Left renal pelvis (tissue), 4 donors: Measurements from ENCODE around the gene ZMIZ1. TPM values are rescaled to one million over a fixed set of nuclear protein-coding genes. Genes with fewer than 3 reads are reported as not detected.

Experiments used
- DNase-seq, 4 donors: peaks; one replicate each; pipeline ENCODE4 v3.0.0-alpha.2; 2013; ENCODE audit warnings: low read depth in 4 of 4, low spot score in 3 of 4
- polyA plus RNA-seq, 4 donors: library from polyadenylated mRNA; unstranded; fragments of 120-200 nt; gene quantifications; one replicate each; pipeline ENCODE4 v1.2.1, GENCODE V29; 2013; ENCODE audit not compliant: insufficient read length in 4 of 4

Gene ZMIZ1
- polyA plus RNA-seq, 4 donors, result 72.7 to 108 (median 72.8) TPM

DNA sequence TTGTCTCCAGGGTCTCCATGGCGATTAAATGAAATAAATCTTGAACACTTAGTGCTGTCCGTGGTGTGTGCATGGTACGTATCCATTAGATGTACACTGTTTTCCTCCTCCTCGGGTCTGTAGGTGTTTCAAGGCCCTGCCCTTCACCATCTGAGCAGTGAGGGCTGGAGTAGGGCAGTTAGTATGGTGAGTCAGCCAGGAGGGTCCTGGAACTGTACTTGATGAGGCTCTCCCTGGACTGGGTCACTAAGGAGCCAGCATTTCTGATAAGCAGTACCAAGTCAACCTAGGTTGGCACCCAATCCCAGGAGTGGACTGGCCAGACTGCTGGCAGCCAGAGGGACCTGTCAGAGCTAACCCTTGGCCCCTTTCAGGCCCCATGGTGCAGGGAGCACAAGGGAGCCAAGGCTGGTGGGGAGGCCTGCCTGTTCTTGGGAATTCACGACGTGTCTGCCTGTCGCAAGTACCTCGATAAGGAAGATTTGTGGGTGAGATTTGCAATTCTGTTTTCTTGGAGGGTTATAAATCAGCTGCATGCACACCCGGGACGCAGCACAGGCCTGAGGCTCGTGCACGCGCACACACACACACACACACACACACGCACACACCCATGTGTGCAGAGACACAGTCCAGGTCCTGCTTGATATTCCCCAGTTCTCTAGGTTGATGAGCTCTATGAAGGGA is 114.2 kb downstream of the ZMIZ1 start:
- DNase-seq, result no peak

DNA sequence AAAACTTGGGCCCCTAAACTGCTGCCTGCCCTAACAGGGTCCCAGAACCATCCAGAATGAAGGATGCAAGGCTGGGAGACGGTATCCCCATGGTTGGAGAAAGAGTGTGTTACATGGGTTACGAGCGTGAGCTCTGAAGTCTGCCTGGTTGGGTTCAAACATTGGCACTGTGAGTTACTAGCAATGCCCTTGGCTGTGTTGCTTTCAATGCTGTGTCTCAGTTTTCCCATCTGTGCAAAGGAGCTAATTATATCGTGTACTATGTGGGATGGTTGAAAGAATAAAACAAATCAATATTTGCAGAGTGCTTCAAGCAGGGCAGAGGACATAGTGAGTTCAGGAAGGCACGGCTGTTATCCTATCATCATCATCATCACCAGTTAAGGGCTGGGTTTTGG is 114.7 kb downstream of the ZMIZ1 start:
- DNase-seq, result no peak

DNA sequence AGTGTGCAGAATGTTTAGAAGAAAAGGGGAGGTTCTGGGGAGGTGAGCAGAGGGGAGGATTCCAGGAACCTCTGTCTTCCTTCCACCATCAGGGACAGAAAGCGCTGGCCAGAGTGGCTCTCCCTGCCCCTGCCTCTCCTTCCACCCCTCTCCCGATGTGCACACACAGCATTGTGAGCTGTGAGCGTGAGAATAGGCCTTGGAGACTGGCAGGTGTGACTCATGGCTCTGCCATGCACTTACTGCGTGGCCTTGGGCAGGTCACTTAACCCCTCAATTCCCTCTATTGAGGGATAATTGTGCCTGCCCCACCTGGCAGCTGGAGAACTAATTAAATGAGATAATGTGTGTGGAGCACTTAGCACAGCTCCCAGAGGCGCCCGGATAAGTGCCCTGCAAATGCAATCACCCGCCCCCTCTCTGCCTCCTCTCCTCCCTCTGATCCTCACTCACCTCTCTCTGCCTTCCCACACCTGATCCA is 115.4 kb downstream of the ZMIZ1 start:
- DNase-seq, result no peak

DNA sequence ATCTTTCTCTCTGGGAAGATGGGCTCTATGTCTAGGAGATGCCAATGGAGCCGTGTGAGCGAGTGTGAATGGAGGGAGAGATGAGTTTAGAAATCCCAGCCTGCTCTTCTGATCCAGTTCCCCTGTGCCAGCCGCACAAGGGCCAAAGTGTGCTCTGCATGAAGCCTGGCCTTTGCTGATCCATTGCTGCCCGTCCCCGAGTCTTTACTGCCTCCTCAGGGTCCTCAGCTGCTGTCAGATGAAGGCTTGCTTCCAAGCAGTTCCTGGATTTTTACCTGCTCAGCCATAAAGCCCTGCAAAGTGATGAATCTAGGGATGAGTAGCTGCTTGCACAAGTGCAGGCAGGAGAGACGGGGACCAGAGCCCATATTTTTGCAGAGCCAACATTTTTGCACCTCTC is 115.9 kb downstream of the ZMIZ1 start:
- DNase-seq, result no peak

DNA sequence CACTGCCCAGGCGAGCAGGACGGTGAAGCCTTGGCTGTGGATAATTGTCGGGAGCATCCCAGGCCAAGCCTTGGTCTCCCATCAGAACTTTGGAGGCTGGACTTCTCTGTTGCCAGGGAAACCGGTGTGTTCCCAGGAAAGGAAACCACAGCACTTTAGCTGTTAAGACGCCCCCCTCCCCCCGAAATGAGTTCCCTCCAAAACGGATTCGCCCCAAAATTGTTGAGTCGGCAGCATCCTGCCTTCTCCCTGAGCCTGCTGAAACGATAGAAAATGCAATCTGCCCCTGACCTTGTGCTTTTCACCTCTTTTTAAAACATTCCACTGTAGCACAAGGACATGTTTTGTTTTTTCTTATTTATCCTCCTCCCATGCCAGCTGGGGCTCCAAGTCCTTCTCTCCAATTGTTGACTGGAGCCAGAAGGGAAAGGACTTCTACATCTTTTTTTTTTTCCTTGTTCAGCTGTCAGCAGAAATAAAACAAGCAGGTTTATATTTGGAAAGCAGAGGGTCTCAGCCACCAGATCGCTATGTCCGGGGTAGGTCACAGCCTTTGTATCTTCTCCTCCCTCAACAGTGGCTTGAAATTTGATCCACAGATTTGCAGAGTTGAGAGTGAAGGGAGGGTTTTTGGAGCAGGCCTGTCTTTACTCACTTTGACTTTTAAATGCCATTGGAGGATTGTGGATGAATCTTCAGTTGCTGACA is 116.5 kb downstream of the ZMIZ1 start:
- no peak for DNase-seq

DNA sequence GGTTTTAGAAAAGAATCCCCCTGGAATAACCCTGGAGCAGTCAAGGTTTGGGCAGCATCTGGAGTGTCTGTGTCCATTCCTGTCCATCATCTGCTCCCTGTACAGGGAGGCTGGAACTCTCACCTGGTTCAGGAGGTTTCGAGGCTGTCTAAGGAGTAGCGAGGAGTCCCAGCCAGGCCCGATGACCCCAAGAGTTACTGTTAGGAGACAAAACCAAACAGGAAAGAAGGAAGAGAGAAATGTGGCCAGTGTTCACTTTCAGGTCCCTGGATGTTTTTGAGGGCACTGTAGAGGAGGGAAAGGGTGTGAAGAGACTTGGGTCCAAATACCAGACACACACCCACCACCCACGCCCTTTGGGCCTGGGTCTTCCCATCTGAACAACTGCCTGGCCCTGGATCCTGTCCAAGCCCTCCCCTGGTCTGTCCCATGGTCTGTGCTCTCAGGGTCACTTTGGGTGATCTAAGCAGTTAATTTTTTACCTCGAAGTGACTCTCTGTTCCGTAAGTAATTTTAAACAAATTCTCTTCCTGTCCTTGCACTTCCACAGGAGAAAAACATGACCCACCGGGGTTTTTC is 117.1 kb downstream of the ZMIZ1 start:
- no peak for DNase-seq

DNA sequence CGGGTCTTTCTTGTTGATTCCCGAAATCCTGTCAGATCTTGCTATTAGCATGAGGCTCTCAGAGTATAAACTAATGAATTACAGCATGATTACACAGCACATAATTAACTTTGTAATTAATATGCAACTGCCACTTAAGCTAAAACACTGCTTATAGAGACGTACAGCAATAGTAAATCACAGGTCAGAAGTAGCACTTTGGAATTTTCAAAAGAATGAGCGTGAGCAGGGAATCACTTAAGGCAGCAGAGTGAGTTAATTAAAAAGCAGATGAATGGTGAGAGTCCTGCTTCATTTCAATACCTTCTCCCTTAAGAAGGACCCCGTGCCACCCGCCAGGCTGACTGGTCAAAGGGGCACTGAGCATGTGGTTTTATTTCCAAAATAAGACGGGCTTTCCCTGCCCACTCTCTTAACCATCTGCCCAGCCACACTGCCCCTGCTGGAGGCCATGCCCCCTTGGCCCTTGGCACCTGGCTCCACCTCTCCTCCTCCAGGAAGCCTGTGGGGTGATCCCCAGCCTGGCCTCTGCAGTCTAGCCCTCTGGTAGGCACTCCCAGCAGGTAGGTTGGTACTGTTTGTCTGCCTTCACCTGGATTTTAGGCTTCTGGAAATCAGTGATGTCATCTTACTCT is 117.8 kb downstream of the ZMIZ1 start:
- no peak for DNase-seq

DNA sequence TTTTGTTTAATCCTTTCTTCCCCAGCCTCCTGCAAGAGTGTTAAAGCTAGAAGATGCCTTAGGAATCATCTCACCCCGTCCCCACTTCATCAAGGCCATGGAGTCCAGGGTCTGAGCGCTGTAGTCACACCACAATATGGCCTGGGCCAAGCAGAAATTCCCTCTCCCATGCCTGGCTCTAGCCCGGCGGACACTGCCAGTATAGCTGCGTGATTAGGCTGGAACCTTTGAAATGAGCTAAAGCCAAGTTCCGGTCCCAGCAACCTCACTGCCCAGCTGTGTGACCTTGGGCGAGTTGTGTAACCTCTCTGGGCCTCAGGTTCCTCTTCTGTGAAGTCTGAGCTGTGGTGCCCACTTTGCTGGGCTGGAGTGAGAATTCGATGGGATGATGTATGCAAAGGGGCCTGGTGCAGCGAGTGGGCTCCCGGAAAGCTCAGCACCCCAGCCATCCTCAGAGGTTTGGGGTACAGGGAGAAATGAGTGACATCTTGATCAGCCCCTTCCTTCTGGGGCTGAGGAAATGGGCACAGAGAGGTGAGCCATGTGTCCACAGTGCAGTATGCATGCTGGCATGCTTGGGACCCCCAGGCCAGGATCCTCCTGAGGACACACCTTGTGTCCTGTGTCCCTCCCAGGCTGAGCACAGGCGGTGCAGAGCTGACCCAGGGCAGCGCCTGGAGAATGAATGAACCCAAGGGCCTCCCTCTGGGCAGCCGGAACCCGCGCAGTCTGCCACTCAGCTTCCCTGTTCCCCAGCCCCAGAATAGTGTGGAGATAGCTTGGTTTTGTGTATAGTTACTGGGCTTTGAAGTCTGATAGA is 118.6 kb downstream of the ZMIZ1 start:
- no peak for DNase-seq

DNA sequence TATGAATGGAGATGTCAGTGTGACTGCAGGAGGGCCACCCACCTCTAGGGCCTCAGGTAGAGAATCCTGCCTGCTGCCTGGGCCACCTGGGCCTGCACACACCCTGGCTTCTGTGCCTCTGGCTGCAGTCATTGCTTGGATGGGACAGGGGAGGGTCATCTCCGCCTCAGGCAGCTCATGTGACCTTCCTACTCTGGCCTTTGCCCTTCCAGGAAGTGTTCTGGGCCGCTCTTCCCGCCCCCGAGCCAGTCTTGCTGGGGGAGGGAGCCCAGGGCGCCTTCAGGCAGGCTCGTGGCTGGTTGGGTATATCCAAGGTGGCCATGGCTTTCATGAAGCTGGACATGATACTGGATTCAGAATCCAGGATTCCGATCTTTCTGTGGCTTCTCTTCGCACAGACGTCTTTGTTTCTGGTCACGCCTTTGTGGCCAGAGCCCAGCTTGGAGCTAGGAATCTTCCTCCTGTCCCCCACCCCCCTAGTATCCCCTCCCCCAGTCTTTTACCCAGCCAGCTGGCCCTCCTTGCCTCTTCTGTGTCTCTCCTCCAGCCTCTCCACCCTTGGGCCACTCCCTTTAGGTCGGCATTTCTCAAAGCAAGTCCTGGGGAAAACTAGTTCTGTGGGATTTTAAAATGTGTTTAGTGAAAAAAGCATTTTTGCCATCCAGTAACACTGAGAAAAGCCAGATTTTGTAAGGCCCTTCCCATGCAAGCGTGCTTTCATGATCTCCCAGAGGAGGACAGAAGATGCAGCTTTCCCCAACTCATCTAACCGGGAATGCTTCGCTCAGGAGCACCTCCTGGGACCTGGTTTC is 119.6 kb downstream of the ZMIZ1 start:
- no peak for DNase-seq

DNA sequence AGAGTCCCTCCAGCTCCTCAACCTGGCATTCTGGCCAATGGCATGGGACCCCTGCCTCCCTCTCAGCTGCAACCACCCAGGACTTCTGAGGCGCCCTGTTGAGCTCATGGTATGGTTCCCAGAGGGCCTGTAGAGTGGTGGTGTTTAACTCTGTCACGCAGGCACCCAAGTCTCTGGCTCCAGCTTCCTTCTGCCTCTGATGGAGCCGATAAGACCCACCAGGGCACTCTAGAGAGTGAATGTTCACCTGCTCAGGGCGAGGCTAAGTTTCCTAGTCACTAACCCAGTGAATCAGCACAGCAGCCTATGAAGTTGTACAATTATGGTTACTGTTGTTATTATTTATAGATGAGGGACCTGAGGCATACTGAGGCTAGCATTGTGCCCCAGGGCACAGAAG is 120.4 kb downstream of the ZMIZ1 start:
- DNase-seq, result no peak

DNA sequence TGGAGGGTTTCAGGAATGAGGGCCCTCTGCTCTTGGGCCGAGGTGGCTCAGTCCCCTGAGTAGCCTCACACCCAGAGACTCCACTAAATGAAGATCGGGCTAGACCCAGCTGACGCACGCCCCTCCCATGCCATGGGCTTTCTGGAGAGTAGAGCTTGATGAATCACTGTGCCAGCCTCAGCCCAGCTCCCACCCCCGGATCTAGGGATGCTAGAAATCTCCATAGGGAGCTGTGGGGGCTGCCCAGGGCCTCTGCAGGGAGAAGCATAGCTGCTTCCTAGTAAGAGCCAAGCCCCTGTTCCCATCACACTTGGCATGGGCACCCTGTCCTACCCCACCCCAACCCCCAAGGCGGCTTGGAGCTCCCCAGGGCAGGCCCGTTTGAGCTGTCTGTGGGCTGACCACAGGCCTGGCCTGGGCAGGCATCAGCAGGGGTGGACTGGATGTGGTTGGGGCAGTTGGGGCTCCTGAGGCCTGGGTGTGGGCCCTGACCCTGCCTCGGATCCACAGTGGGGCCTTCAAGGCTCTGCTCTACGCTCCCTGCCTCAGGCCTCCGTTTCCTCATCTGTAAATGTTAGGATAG is 121.2 kb downstream of the ZMIZ1 start:
- no peak for DNase-seq

DNA sequence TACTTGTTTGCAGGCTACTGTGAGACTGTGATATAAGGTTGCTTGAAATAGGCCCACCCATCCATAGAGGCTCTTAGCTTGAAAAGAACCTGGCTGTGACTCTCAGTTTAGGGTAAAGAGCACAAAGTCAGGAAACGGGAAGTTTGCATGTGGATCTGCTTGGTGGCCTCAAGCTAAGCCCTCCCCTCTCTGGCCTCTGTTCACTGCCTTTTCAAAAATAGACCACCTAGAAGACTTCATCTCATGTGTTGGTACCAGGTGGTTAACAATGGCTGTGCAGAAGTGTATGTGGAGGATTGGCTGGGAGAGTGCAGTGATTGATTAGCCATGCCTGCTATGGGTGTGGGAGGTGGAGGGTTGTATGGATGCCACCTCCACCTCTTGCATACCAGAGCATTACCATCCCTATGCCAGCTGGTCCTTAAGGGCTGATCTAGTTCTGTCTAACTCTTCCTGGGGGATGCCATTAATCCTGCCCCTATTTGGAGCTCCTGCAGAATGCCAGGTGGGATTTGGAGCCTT is 122.0 kb downstream of the ZMIZ1 start:
- no peak for DNase-seq

DNA sequence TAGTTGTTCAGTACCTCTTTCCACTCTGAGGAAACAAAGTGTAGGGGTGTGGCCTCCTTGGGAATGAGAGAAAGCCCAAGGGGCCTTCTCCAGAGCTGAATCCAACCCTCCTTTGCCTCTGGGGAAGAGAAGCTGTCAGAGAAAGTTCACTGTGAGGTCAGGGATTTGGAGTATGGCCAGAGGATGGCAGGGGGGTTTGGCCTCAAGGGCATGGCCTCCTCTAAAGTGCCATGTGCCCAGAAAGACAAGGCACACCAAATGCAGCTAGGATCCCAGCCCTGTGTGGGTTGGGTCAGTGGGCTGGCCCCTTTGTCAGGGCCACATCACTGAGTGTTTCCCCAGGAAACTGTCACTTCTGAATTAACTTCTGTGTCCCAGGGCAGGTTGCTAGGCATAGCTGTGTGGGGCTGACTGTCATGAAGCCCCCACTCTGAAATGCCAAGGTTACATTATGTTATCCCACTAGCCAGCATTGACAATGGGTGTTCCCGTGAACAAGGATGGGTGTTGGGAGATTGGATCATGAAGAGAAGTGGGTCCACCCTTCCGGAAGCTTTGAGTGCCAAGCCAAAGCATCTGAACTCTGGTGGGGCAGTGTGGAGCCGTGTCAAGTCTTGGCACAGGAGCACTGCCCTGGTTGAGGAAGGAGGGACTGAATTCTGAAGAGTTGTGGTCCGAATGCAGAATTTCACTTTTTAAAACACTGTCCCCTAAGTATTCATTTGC is 123.3 kb downstream of the ZMIZ1 start:
- DNase-seq, result no peak

DNA sequence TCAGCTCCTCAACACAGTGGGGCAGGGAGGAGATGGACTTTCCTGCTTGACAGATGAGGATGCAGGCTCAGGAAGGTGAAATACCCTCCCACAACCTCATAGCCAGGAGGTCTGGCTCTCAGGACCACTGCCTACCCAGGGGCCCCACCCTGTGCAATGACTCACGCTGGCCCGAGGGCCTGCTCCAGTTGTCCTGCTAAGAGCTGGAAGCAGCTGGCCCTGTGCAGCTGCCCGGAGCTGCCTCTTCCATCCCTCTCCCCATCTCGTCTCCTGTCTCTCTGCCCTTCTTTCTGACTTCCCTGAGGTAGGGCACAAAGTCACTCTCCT is 123.9 kb downstream of the ZMIZ1 start:
- no peak for DNase-seq

DNA sequence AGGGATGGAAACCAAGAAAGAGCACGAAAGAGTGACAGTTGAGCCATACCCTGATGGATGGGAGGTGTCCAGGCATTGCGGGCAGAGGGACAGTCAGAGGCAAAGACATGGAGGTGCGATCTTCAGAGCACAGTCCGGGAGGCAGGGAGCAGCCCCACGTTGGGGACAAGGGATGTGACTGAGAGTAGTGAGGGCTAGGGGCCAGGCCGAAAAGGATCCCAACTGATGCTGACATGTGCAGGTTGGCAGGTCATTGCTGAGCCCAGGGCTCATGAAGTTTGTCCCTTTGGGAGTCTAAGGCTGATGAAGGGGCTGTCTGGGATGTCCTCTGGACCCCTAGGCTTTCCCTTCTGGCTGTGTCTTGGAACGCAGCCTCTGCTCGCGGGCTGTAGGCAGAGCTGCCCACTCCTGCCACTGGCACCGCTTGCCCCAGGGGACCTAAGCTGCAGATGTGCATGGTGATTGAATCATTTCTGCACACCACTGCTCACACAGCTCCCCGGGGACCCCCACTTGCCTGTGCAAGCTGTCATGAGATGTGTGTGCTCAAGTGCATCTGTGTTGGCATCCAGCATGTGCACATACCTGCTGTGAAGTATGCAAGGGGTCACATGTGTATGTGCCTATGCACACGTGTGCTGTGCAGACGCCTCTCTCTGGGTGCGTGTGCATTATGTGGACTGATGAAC is 125.1 kb downstream of the ZMIZ1 start:
- DNase-seq, result no peak

DNA sequence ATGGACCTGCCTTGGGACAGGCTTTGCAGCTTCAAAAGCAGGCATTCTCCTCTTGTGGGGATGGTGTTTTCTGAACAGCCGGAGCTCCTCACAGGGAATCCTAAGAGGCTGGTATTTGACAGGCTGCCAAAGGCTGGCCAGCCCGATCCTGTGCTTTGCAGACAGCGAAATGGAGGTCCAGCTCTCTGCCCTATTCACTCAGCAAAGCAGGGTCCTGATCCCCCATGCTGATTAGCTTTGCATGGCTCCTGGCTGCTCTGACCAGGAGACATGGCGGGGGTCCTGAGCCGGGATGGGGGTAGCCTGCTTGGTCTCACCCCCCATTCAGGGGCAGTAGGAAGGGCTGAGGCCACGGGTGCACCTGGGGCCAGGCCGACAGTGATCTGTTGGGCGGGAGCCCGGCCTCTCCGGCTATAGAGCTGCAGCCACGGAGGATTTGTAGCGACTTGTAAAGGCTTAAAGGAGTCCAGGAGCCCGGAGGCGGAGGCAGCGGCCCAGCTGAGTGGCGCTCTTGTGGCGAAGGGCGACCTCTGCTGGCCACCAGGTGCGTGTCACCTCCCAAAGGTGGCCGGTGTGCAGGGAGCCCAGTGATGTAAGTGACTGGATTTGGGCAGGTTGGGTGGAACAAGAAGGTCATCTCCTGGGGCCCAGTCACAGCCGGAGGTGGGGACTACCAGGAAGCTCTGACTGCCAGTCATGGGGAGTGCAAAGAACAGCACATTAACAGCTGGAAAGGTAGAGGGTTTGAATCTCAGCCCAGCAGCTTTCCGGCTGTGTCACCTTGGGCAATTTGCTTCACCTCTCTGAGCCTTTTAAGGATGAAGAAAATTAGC is 126.5 kb downstream of the ZMIZ1 start:
- no peak for DNase-seq
